Measurements from ENCODE around the gene FAM114A1. TPM values are rescaled to one million over a fixed set of nuclear protein-coding genes. Genes with fewer than 3 reads are reported as not detected.

Gene FAM114A1
- total RNA-seq, 6 experiments from 2014 or later: 161 to 210 (median 187) TPM

DNA sequence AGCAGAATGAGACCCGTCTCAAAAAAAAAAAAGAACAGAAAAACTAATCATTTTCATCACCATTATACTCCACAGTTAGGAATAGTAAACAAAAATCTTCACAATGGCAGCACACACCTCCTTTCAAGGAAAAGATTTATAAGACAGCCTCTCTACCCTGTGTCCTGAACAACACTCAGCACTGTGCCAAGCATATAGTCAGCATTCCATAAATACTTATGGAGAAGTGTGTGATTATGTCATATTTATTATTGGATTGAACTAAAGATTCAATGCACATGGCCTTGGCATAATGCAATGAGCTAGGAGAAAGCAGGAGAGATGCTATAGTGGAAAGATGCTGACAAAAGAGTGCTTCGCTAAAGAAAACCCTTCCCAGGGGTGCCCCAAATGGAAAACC, 52.6 kb downstream of the FAM114A1 start:
- no peak for DNase-seq
- Mint-ChIP-seq H3K4me1 (ENCODE audit: low read depth) (peaks cover 17% of the 10 kb centered on the region; the same call in 1 of the 2 replicates), H3K36me3 (ENCODE audit: low read depth) (peaks cover 43% of the 10 kb centered on the region), H3K27me3 (ENCODE audit: insufficient read depth) (no peaks in the 10 kb centered on the region; the same call in 1 of the 2 replicates), H3K9me3 (no peaks in the 10 kb centered on the region), H3K27ac (no peak overlapping the region), H3K4me3 (no peak overlapping the region)
- TF ChIP-seq, protein P1, sequence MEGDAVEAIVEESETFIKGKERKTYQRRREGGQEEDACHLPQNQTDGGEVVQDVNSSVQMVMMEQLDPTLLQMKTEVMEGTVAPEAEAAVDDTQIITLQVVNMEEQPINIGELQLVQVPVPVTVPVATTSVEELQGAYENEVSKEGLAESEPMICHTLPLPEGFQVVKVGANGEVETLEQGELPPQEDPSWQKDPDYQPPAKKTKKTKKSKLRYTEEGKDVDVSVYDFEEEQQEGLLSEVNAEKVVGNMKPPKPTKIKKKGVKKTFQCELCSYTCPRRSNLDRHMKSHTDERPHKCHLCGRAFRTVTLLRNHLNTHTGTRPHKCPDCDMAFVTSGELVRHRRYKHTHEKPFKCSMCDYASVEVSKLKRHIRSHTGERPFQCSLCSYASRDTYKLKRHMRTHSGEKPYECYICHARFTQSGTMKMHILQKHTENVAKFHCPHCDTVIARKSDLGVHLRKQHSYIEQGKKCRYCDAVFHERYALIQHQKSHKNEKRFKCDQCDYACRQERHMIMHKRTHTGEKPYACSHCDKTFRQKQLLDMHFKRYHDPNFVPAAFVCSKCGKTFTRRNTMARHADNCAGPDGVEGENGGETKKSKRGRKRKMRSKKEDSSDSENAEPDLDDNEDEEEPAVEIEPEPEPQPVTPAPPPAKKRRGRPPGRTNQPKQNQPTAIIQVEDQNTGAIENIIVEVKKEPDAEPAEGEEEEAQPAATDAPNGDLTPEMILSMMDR (IDR thresholded peaks at IDR 0.05): no peak

DNA sequence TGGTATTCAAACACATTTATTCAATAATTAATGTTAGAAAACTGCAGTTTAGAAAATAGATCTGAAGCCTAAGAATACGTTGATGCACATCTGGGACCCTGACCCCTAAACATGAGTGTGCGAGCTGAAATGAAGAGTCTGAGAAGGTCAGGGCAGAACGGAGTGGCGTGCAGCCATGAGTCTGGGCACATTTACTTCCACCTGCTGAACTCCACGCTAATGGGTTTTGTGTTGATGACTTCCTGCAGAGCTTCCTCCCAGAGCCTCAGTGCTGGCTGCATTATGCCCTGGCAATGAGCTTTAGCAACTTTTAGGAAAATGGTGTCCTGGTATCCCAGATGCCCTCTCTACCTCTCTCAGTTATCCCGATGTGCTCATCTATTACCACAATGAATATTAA, 53.1 kb downstream of the FAM114A1 start:
- Mint-ChIP-seq H3K4me3 (no peak overlapping the region), H3K36me3 (ENCODE audit: low read depth) (peaks cover 38% of the 10 kb centered on the region), H3K9me3 (no peaks in the 10 kb centered on the region), H3K4me1 (ENCODE audit: low read depth) (peaks cover 17% of the 10 kb centered on the region; the same call in 1 of the 2 replicates), H3K27me3 (ENCODE audit: insufficient read depth) (no peaks in the 10 kb centered on the region; the same call in 1 of the 2 replicates), H3K27ac (peak overlapping the region; percentile 36; the same call in 1 of the 2 replicates)
- DNase-seq: no peak
- TF ChIP-seq, protein P1 (IDR thresholded peaks at IDR 0.05): no peak

DNA sequence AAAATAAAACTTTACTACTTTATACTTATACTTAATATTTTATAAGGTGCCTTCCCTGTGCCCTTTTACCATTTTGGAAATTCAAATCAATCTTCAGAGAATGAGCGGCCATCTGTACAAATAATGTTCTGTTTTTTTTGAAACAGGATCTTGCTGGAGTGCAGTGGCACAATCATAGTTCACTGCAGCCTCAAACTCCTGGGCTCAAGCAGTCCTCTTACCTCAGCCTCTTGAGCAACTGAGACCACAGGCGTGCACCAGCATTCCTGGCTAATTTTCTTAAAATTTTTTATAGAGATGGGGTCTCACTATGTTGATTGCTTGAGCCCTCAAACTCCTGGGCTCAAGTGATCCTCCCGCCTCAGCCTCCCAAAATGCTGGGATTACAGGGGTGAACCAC, 53.5 kb downstream of the FAM114A1 start:
- H3K27ac Mint-ChIP-seq: peak overlapping the region; percentile 36; the same call in 1 of the 2 replicates
- peaks cover 33% of the 10 kb centered on the region for H3K36me3 Mint-ChIP-seq (ENCODE audit: low read depth)
- DNase-seq: no peak
- no peak overlapping the region for H3K4me3 Mint-ChIP-seq
- no peaks in the 10 kb centered on the region; the same call in 1 of the 2 replicates for H3K27me3 Mint-ChIP-seq (ENCODE audit: insufficient read depth)
- H3K9me3 Mint-ChIP-seq: no peaks in the 10 kb centered on the region
- peaks cover 17% of the 10 kb centered on the region; the same call in 1 of the 2 replicates for H3K4me1 Mint-ChIP-seq (ENCODE audit: low read depth)
- TF ChIP-seq, protein P1 (IDR thresholded peaks at IDR 0.05): no peak

DNA sequence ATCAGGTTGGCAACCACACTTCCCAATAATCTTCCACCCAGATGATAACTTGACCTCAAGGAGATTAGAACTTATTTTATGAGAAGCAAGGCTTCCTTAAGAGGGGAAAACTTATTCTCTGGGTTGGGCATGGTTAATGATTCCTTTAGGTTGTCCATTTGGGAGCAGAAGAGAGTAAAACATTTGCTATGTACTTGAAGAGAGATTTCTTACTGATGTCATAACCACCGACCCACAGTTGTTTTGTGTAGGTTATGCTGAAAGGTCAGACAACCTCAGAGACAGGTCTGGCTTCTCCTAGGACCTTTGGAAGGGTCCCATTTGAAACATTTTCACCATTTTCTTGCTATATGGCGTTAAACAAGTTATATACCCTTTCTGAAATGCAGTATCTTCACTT, 56.1 kb downstream of the FAM114A1 start:
- Mint-ChIP-seq H3K27ac (no peak overlapping the region), H3K36me3 (ENCODE audit: low read depth) (peaks cover 38% of the 10 kb centered on the region), H3K4me3 (no peak overlapping the region), H3K9me3 (no peaks in the 10 kb centered on the region), H3K4me1 (ENCODE audit: low read depth) (peaks cover 11% of the 10 kb centered on the region; the same call in 1 of the 2 replicates), H3K27me3 (ENCODE audit: insufficient read depth) (no peaks in the 10 kb centered on the region; the same call in 1 of the 2 replicates)
- DNase-seq: no peak
- TF ChIP-seq, protein P1 (IDR thresholded peaks at IDR 0.05): no peak

DNA sequence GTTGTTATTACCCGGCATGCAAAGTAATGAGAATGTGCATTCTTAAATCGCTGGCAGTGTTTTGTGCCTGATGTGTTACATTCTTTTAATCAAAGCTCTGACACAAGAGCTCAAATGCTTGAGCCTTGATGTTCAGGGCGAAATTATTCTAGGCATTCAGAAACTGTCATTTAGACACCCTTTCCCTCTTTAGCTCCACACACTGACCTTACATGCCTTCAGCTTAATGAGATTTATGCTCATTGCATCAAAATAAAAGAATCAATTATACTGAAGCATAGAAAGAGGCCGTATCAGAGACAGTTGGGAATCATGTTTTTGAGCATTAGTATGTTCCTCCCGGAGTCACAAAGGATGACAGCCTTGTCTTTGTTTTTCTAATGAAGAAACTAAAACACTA, 56.7 kb downstream of the FAM114A1 start:
- no peak for DNase-seq
- Mint-ChIP-seq H3K27me3 (ENCODE audit: insufficient read depth) (no peaks in the 10 kb centered on the region; the same call in 1 of the 2 replicates), H3K4me1 (ENCODE audit: low read depth) (peaks cover 11% of the 10 kb centered on the region; the same call in 1 of the 2 replicates), H3K36me3 (ENCODE audit: low read depth) (peaks cover 38% of the 10 kb centered on the region), H3K27ac (no peak overlapping the region), H3K4me3 (no peak overlapping the region), H3K9me3 (no peaks in the 10 kb centered on the region)
- TF ChIP-seq, protein P1 (IDR thresholded peaks at IDR 0.05): no peak
